Duodenal mucosa (tissue), 2 donors: ENCODE measurements around the gene SF1.

Source experiments
- H3K27ac ChIP-seq: one replicate; pipeline ENCODE4 v1.7.0; 2013; ENCODE audit warnings: low read depth, low read length
- H3K27me3 ChIP-seq, 2 donors: one replicate each; pipeline ENCODE4 v1.7.0; 2013; ENCODE audit warnings: low read length in 2 of 2, control low read depth in 1 of 2; ENCODE audit not compliant: insufficient read depth in 2 of 2, control insufficient read depth in 1 of 2
- H3K36me3 ChIP-seq, 2 donors: one replicate each; pipeline ENCODE4 v1.7.0; 2013; ENCODE audit warnings: low read length in 2 of 2, control low read depth in 1 of 2; ENCODE audit not compliant: insufficient read depth in 2 of 2, control insufficient read depth in 1 of 2
- H3K4me1 ChIP-seq, 2 donors: one replicate each; pipeline ENCODE4 v1.7.0; 2013; ENCODE audit warnings: low read length in 2 of 2, control low read depth in 1 of 2; ENCODE audit not compliant: insufficient read depth in 2 of 2, control insufficient read depth in 1 of 2
- H3K4me3 ChIP-seq, 2 donors: one replicate each; pipeline ENCODE4 v1.7.0; 2013; ENCODE audit warnings: low read length in 2 of 2, low read depth in 1 of 2
- H3K9ac ChIP-seq, 2 donors: one replicate each; pipeline ENCODE4 v1.7.0; 2013; ENCODE audit warnings: low read length in 2 of 2, low read depth in 1 of 2
- H3K9me3 ChIP-seq, 2 donors: one replicate each; pipeline ENCODE4 v1.7.0; 2013; ENCODE audit warnings: low read length in 2 of 2, control low read depth in 1 of 2; ENCODE audit not compliant: control insufficient read depth in 1 of 2

Gene SF1

DNA sequence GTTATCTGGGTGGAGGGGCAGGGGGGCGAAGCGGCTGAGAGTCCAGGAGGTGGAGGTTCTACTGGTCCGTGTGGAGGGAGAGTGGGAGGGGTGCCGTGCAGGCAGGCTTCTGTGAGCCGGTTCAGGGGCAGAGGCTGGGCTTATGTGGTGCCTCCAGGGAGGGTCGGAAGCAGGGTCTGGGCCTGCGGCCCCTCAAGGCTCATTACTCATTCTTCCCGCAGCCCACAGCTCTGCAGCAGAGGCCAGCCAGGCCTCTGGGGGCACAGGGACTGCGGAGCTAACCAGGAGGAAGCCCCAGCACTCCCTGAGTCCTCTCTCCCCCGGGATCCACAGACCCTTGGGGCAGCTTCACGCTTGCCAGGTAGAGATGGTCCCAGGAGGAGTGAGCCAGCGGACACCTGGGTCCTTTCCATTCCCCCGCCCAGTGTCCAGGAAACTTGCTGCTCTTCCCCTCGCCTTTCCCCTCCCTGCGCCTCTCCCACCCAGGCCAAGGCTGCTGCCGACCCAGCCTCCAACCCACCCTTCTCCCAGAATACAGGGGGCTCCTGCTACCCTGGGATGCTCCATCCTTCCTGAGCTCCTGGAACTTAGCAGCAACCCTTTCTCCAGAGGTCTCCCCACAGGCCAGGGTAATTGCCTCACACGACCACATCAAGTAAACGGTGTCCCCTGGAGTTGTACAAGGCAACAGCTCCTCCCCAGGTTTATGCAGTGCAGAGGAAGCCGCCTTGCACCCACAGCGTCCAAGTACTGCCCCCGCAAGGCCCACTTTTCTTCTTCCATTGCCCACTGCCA lies 61.7 kb downstream of the SF1 start:
- Histone ChIP-seq H3K36me3 (no peaks in the 10 kb centered on the region), H3K4me3 (no peak overlapping the region), H3K27me3 (peaks cover 67 to 70% of the 10 kb centered on the region in 2 donors), H3K9me3 (no peaks in the 10 kb centered on the region), H3K9ac (no peak overlapping the region), H3K27ac (no peak overlapping the region), H3K4me1 (no peaks in the 10 kb centered on the region)

DNA sequence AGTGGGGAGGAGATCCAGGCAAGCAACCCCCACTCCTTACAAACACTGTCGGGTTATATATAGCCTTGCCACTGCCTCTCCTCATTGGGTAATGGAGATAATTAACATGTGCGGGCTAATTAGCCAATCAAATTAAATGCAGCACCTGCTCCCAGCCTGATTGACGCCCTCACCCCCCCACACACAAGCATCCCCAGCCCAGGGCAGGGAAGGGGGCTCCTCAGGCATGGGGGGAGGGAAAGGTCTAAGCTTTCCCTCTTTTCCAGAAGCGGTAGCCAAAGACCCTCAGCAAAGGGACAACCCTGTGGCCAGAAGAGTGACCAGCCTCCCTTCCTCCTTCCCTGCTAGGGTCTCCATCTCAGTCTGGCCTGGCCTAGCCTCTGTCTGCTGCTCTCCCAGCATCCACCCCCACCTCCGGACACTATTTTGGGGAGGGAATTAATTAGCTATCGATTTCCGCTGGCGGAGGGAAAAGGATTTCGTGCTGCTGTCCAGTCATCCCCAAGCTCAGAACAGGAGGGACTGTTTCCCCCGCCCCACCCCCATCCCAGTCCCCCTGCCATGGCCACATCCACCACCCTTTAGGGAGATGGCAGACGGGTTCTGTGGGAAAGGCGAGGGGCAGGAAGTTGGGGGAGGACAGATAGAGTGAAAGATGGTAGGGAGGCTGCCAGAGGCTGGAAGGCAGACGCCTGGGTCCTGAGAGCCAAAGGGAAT lies 62.4 kb downstream of the SF1 start:
- Histone ChIP-seq H3K9me3 (no peaks in the 10 kb centered on the region), H3K9ac (no peak overlapping the region), H3K4me3 (no peak overlapping the region), H3K27me3 (peaks cover 71 to 72% of the 10 kb centered on the region in 2 donors), H3K36me3 (no peaks in the 10 kb centered on the region), H3K27ac (no peak overlapping the region), H3K4me1 (no peaks in the 10 kb centered on the region)

DNA sequence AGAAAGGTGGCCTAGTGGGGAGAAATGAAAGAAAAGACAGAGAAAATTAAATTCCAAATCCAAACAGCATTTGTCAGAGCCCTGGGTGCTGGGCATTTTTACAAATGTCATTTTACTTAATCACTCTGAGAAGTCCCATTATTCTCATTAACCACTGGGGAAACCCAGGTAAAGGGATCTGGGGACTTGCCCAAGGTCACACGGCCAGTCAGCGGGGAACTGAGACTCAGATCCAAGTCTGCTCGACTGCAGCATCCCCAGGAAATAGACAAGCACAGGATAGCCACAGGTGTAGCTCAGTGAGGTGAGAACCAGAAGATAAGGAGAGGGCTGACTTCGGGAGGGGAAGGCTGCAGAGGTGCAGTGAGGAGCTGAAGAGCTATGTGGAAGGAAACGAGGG lies 63.2 kb downstream of the SF1 start:
- peaks cover 72 to 73% of the 10 kb centered on the region in 2 donors for H3K27me3 ChIP-seq
- no peaks in the 10 kb centered on the region for H3K9me3 ChIP-seq
- H3K9ac ChIP-seq = no peak overlapping the region
- no peak overlapping the region for H3K4me3 ChIP-seq
- no peaks in the 10 kb centered on the region for H3K36me3 ChIP-seq
- H3K27ac ChIP-seq = no peak overlapping the region
- no peaks in the 10 kb centered on the region for H3K4me1 ChIP-seq

DNA sequence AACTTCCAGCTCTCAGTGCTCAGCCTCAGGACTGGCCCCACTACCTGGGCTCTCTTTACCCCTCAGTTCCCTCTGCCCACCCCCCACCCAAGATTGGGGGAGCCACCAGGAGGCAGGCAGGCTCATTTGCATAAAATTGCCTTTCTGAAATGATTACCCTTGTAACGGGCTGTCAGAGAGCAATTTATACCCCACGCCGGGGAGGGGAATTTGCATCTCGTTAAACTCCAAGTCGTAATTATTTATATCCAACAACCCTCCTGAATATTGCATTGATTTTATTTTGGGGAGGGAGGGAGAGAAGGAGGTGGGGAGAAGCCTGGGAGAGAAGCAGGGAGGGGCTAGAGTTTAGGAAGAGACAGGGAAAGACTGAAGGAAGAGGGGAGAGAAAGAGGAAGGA lies 63.7 kb downstream of the SF1 start:
- peaks cover 71 to 72% of the 10 kb centered on the region in 2 donors for H3K27me3 ChIP-seq

More for the DNA sequence above, 63.7 kb downstream of the SF1 start:
- no peak overlapping the region for H3K27ac ChIP-seq
- no peaks in the 10 kb centered on the region for H3K9me3 ChIP-seq
- H3K36me3 ChIP-seq = no peaks in the 10 kb centered on the region
- H3K4me1 ChIP-seq = no peaks in the 10 kb centered on the region
- H3K9ac ChIP-seq = no peak overlapping the region
- H3K4me3 ChIP-seq = no peak overlapping the region
